HL-60 (cell line): ENCODE measurements around the gene VAV2.

Experiments
- CTCF ChIP-seq: IDR thresholded peaks from one replicate; pipeline ENCODE4 v1.5.1; 2011; ENCODE audit warnings: low read length, control low read depth, inconsistent platforms; ENCODE audit not compliant: insufficient read depth
- POLR2AphosphoS5 ChIP-seq: IDR thresholded peaks from 2 replicates; pipeline ENCODE4 v1.6.1; 2012; ENCODE audit warnings: low read depth
- REST ChIP-seq: IDR thresholded peaks from 2 replicates; pipeline ENCODE4 v1.6.1; 2012; ENCODE audit warnings: low read depth; ENCODE audit not compliant: insufficient replicate concordance

GRCh38 chr9:134026981-134027380, 34.9 kb upstream of the VAV2 start:
- TF ChIP-seq CTCF: no peak
- no peak for TF ChIP-seq REST
- TF ChIP-seq POLR2AphosphoS5: no peak
